ENCODE measurements around the gene TMEM209. TPM values are rescaled to one million over a fixed set of nuclear protein-coding genes. Genes with fewer than 3 reads are reported as not detected.

The TMEM209 gene
- total RNA-seq, 1 donor from 2014 or later = 22.1 TPM

- no peak for DNase-seq (ENCODE audit: low read depth)
- Histone ChIP-seq H3K27me3 (ENCODE audit: control insufficient read depth, insufficient read depth, low read length) (no peaks in the 10 kb centered on the region), H3K4me3 (ENCODE audit: low read depth, low read length) (no peak overlapping the region), H3K36me3 (ENCODE audit: control insufficient read depth, insufficient read depth, low read length) (no peaks in the 10 kb centered on the region)
- TF ChIP-seq CTCF (IDR thresholded peaks at IDR 0.05; ENCODE audit: insufficient read depth, low read length, poor library complexity, severe bottlenecking) = no peak
These were observed 30.8 kb downstream of the TMEM209 start for GRCh38 chr7:130174237-130174959.

DNA sequence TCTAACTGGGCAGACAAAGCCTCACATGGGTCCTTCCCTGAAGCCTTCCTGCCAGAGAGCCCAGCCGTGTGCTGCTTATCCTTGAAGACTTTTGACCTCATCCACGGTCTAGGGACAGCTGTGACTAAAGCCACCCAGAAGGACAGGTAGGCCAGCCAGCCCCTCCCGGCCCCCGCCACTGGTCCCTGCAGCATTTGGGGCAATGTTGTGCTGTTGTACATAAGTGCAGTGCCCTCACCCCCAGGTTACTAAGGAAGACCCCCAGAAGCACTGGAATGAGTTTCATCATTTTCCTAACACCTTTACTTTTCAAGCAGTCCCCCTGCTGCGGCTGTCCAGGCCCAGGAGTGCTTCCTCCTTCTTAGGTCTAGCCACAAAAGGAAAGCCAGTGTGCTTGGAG is 43.0 kb downstream of the TMEM209 start:
- Histone ChIP-seq H3K27me3 (ENCODE audit: control insufficient read depth, insufficient read depth, low read length) (no peaks in the 10 kb centered on the region), H3K4me3 (ENCODE audit: low read depth, low read length) (no peak overlapping the region), H3K36me3 (ENCODE audit: control insufficient read depth, insufficient read depth, low read length) (no peaks in the 10 kb centered on the region)
- no peak for TF ChIP-seq CTCF (IDR thresholded peaks at IDR 0.05; ENCODE audit: insufficient read depth, low read length, poor library complexity, severe bottlenecking)
- no peak for DNase-seq (ENCODE audit: low read depth)

DNA sequence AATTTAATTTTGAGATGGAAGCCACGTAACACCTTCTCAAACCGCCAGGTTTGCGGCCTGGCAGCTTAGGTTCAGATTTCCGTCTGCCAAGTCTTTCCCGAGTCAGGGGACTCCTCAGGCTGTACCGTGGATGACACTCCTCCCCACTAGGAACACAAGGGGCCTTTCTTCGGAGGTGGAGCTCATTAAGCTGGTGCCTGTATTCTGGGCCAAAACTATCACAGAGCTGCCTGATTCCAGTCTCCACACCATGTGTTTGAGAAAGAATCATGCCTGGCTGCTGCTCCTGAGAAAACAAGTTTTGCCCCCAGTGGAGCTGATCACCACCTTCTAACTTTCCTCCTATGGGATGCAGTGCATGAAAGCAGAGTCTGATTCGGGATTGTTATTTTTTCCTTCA is 44.8 kb downstream of the TMEM209 start:
- Histone ChIP-seq H3K27me3 (ENCODE audit: control insufficient read depth, insufficient read depth, low read length) (no peaks in the 10 kb centered on the region), H3K36me3 (ENCODE audit: control insufficient read depth, insufficient read depth, low read length) (no peaks in the 10 kb centered on the region), H3K4me3 (ENCODE audit: low read depth, low read length) (no peak overlapping the region)
- DNase-seq (ENCODE audit: low read depth) = no peak
- TF ChIP-seq CTCF (IDR thresholded peaks at IDR 0.05; ENCODE audit: insufficient read depth, low read length, poor library complexity, severe bottlenecking) = no peak

- DNase-seq (ENCODE audit: low read depth) = no peak
- H3K36me3 ChIP-seq (ENCODE audit: control insufficient read depth, insufficient read depth, low read length) = no peaks in the 10 kb centered on the region
- no peak for TF ChIP-seq CTCF (IDR thresholded peaks at IDR 0.05; ENCODE audit: insufficient read depth, low read length, poor library complexity, severe bottlenecking)
- no peak overlapping the region for H3K4me3 ChIP-seq (ENCODE audit: low read depth, low read length)
- H3K27me3 ChIP-seq (ENCODE audit: control insufficient read depth, insufficient read depth, low read length) = no peaks in the 10 kb centered on the region
These were observed 45.2 kb downstream of the TMEM209 start for GRCh38 chr7:130160023-130160422.

DNA sequence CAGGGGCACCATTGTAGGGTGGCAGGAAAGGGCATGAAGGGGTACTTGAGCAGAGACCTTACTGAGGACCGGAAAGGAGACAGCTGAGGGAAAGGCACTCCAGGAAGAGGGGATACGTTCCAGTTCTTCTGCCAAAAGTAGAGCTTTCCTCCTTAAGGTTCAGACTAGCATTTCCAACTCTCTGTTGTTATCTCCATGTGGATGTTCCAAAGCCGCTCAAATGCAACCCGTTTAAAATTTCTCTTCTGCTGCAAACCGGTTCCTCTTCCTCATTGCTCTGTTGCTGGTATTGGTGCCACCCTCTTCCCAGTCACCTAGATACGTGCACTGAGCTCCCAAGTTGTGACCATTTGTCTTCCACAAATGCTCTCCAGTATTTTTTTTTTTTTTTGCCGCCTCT is 47.5 kb downstream of the TMEM209 start:
- Histone ChIP-seq H3K27me3 (ENCODE audit: control insufficient read depth, insufficient read depth, low read length) (no peaks in the 10 kb centered on the region), H3K36me3 (ENCODE audit: control insufficient read depth, insufficient read depth, low read length) (no peaks in the 10 kb centered on the region), H3K4me3 (ENCODE audit: low read depth, low read length) (no peak overlapping the region)
- DNase-seq (ENCODE audit: low read depth) = no peak
- no peak for TF ChIP-seq CTCF (IDR thresholded peaks at IDR 0.05; ENCODE audit: insufficient read depth, low read length, poor library complexity, severe bottlenecking)

GRCh38 chr7:130156140-130156539 is 49.1 kb downstream of the TMEM209 start:
- Histone ChIP-seq H3K27me3 (ENCODE audit: control insufficient read depth, insufficient read depth, low read length) (no peaks in the 10 kb centered on the region), H3K36me3 (ENCODE audit: control insufficient read depth, insufficient read depth, low read length) (no peaks in the 10 kb centered on the region), H3K4me3 (ENCODE audit: low read depth, low read length) (no peak overlapping the region)
- DNase-seq (ENCODE audit: low read depth) = no peak
- TF ChIP-seq CTCF (IDR thresholded peaks at IDR 0.05; ENCODE audit: insufficient read depth, low read length, poor library complexity, severe bottlenecking) = no peak

Measured in kidney epithelial cell (primary cell).